H1 (cell line): ENCODE data around the gene RAB26. TPM values are rescaled to one million over a fixed set of nuclear protein-coding genes. Genes with fewer than 3 reads are reported as not detected.

ENCODE experiments used
- ATF2 ChIP-seq: IDR thresholded peaks from 2 replicates; pipeline ENCODE4 v1.6.1; 2012; ENCODE audit warnings: low read length, inconsistent platforms
- CHD2 ChIP-seq: IDR thresholded peaks from 2 replicates; pipeline ENCODE4 v1.6.1; 2012; ENCODE audit warnings: low read length, improper control_type of control experiment
- CHD7 ChIP-seq: fragments of 300-600 bp; sonication (generic); IDR thresholded peaks from 2 replicates; pipeline ENCODE4 v1.7.1; 2012; ENCODE audit warnings: low read length, moderate library complexity, mild to moderate bottlenecking, inconsistent platforms; ENCODE audit not compliant: insufficient replicate concordance
- CREB1 ChIP-seq: IDR thresholded peaks from 2 replicates; pipeline ENCODE4 v1.6.1; 2012; ENCODE audit warnings: inconsistent platforms
- SAP30 ChIP-seq: fragments of 300-600 bp; sonication (generic); IDR thresholded peaks from 2 replicates; pipeline ENCODE4 v1.7.1; 2012; ENCODE audit warnings: low read length, moderate library complexity, mild to moderate bottlenecking, inconsistent platforms; ENCODE audit not compliant: insufficient read depth, insufficient replicate concordance
- SIRT6 ChIP-seq: IDR thresholded peaks from one replicate; pipeline ENCODE4 v1.7.1; 2012; ENCODE audit warnings: low read length, inconsistent platforms
- SP2 ChIP-seq: IDR thresholded peaks from 2 replicates; pipeline ENCODE4 v1.6.1; 2012; ENCODE audit warnings: mild to moderate bottlenecking, low read length, inconsistent platforms
- SP4 ChIP-seq: IDR thresholded peaks from 2 replicates; pipeline ENCODE4 v1.6.1; 2012; ENCODE audit warnings: low read length, inconsistent platforms
- YY1 ChIP-seq: IDR thresholded peaks from 2 replicates; pipeline ENCODE4 v1.6.1; 2011; ENCODE audit warnings: low read depth, mild to moderate bottlenecking, low read length
- polyA plus RNA-seq, 7 experiments: library from polyadenylated mRNA; depleted of rRNA in 3 of 7; stranded (reverse) in 5 of 7; unstranded in 2 of 7; fragments of >200 nt in 5 of 7; fragments of 200-250 nt in 2 of 7; gene quantifications; 1 replicate in 5 of 7; 2 replicates in 1 of 7; 4 replicates in 1 of 7; pipeline versions ENCODE4 v1.2.1 to v1.2.3, GENCODE V29; 2011 to 2013; ENCODE audit warnings: missing spikeins in 2 of 7, mixed read lengths in 2 of 7
- total RNA-seq: library from RNA; stranded (reverse); fragmentation: NEBNext Ultra II Directional; extraction: Animal tissue kit (Norgen Biotek cat#: 25700); gene quantifications from 2 replicates; pipeline ENCODE4 v1.2.1, GENCODE V29; 2021

RAB26 gene
- total and polyA plus RNA-seq, 2 of the 8 experiments (the other 6 are each of a cell fraction or from before 2014, with no cell fraction given) = 4.3 to 5.4 TPM

GRCh38 chr16:2155091-2155950 is 6.9 kb downstream of the RAB26 start, which contains the start of gene TRAF7 (continued):
- TF ChIP-seq CHD7 (no peak), CHD2 (peak; percentile 45), ATF2 (no peak; the same call in 1 of the 2 replicates), SP2 (peak; percentile 56), SAP30 (no peak), SP4 (no peak), YY1 (0 out of 2 replicates have a peak, but pooled peaks have one; percentile 4), SIRT6 (no peak), CREB1 (peak; percentile 89)
